Suprapubic skin (tissue), 3 donors: Measurements from ENCODE around the gene DCD.

Experiments used
- EP300 ChIP-seq: sonication (generic); formaldehyde crosslinking; IDR thresholded peaks from one replicate; pipeline ENCODE4 v1.6.1; 2017; ENCODE audit warnings: antibody characterized with exemption
- POLR2A ChIP-seq, 2 donors: fragments of 450-650 bp; IDR thresholded peaks; one replicate each; pipeline ENCODE4 v1.6.1; 2017; ENCODE audit warnings: antibody characterized with exemption in 2 of 2, mild to moderate bottlenecking in 2 of 2, moderate library complexity in 2 of 2
- TF ChIP-seq, protein P1 (sequence below), 2 donors: fragments of 200-600 bp in 1 of 2; fragments of 450-650 bp in 1 of 2; sonication (generic) in 1 of 2; IDR thresholded peaks; one replicate each; pipeline ENCODE4 v1.5.1; 2016 to 2019; ENCODE audit warnings: antibody characterized with exemption in 2 of 2, mild to moderate bottlenecking in 1 of 2, moderate library complexity in 1 of 2

DNA sequence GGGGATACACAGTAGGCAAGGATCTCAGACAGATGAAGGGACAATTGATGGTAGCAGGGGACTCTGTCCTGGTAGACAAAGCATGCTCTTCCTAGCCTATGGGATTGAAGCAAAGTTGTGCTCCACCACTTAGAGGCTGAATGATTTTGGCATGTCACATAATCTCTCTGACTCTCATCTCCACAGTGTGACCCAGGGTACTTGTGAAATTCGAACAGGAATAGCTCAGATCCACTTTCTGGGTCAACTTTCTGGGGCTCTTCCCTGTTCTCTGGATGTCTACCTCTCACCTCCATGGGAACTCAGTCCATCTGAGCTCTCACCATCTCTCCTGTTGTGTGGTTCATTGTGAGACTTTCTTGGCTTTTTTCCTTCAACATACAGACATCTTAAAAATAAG is 1.7 kb upstream of the DCD start:
- TF ChIP-seq, protein P1, sequence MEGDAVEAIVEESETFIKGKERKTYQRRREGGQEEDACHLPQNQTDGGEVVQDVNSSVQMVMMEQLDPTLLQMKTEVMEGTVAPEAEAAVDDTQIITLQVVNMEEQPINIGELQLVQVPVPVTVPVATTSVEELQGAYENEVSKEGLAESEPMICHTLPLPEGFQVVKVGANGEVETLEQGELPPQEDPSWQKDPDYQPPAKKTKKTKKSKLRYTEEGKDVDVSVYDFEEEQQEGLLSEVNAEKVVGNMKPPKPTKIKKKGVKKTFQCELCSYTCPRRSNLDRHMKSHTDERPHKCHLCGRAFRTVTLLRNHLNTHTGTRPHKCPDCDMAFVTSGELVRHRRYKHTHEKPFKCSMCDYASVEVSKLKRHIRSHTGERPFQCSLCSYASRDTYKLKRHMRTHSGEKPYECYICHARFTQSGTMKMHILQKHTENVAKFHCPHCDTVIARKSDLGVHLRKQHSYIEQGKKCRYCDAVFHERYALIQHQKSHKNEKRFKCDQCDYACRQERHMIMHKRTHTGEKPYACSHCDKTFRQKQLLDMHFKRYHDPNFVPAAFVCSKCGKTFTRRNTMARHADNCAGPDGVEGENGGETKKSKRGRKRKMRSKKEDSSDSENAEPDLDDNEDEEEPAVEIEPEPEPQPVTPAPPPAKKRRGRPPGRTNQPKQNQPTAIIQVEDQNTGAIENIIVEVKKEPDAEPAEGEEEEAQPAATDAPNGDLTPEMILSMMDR (IDR thresholded peaks at IDR 0.05) = no peak
- TF ChIP-seq POLR2A (IDR thresholded peaks at IDR 0.05) (no peak), EP300 (no peak)
